HFF-Myc (cell line): Measurements from ENCODE around the gene AVPR2.

Experiments
- DNase-seq: peaks from one replicate; pipeline ENCODE4 v3.0.0-alpha.2; 2011; ENCODE audit warnings: low read depth; ENCODE audit errors: extremely low read depth
- H3K4me3 ChIP-seq: replicated peaks from 2 replicates; pipeline ENCODE4 v1.5.1; 2011; ENCODE audit warnings: low read depth, mild to moderate bottlenecking, control low read depth, low read length
- TF ChIP-seq, protein P1 (sequence below): IDR thresholded peaks from 2 replicates; pipeline ENCODE4 v1.5.1; 2012; ENCODE audit warnings: mild to moderate bottlenecking, low read depth, low read length, control low read depth; ENCODE audit errors: missing control alignments

Gene AVPR2

DNA sequence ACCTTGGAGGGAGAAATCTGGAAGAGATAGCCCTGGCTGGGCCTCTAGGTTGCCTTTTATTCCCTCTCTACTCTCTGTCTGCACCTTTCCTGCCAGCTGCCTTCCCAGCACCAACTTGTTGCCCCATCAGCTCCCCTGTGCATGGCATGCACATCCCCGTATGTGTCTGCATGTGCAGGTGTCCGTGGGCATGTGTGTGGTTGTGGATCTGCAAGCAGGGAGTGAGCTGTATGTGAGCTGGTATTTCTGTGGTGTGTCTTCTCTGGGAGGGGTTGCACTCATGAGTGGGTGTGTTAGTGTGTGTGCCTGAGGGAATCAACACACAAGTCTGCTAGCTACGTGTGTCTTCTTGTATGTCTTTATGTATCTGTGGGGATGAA lies 28.4 kb upstream of the AVPR2 start:
- DNase-seq = no peak
- H3K4me3 ChIP-seq = no peak overlapping the region
- TF ChIP-seq, protein P1, sequence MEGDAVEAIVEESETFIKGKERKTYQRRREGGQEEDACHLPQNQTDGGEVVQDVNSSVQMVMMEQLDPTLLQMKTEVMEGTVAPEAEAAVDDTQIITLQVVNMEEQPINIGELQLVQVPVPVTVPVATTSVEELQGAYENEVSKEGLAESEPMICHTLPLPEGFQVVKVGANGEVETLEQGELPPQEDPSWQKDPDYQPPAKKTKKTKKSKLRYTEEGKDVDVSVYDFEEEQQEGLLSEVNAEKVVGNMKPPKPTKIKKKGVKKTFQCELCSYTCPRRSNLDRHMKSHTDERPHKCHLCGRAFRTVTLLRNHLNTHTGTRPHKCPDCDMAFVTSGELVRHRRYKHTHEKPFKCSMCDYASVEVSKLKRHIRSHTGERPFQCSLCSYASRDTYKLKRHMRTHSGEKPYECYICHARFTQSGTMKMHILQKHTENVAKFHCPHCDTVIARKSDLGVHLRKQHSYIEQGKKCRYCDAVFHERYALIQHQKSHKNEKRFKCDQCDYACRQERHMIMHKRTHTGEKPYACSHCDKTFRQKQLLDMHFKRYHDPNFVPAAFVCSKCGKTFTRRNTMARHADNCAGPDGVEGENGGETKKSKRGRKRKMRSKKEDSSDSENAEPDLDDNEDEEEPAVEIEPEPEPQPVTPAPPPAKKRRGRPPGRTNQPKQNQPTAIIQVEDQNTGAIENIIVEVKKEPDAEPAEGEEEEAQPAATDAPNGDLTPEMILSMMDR = no peak

DNA sequence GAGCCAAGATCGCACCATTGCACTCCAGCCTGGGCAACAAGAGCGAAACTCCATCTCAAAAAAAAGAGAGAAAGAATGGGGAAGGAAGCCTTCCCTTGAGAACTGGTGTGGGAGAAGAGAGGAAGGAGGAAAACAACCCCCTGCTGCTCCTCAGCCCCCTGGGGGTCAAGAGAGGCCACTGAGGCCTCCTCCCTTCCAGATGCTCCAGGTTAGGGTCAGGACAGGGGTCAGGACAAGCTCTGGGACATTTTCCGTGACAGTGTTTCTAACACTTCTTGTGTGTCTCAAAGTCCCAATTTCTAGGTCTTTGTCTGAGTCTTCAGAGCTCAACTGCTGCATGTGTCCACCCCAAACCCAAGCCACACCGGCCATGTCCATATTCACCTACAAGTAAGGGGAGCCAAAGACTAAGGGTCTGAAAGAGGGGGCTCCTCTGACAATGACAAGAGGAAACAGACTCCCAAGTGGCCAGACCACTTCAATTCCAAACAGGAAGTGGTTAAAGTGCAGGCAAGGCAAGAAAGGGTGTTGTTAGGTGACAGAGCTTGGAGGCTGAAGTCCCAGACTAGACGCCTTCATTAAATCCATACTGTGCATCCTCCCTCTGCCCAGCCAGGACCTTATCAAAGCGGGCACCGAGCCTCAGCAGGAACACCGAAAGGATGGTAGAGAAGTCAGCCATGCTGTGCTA lies 26.8 kb upstream of the AVPR2 start:
- no peak overlapping the region for H3K4me3 ChIP-seq
- TF ChIP-seq, protein P1 = no peak
- no peak for DNase-seq

DNA sequence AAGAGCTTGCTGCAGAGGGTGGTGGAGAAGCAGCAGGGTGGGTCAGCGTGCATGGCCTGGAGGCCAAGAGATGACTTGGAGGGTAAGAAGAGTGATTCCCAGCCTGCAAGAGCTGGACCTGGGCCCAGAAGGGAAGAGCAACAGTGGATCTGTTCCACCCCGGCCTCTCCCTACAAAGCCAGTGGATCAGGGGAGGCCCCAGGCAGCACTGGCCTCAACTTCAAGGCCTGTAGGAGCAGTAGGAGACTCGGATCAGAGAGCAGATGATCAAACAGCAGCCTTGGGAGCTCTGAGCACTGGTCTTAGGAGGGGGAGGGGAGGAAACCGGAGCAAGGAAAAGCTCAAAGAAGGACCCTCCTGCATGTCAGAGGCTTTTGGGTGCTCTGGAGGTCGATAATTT lies 26.1 kb upstream of the AVPR2 start:
- no peak overlapping the region for H3K4me3 ChIP-seq
- TF ChIP-seq, protein P1 = no peak
- DNase-seq = no peak

DNA sequence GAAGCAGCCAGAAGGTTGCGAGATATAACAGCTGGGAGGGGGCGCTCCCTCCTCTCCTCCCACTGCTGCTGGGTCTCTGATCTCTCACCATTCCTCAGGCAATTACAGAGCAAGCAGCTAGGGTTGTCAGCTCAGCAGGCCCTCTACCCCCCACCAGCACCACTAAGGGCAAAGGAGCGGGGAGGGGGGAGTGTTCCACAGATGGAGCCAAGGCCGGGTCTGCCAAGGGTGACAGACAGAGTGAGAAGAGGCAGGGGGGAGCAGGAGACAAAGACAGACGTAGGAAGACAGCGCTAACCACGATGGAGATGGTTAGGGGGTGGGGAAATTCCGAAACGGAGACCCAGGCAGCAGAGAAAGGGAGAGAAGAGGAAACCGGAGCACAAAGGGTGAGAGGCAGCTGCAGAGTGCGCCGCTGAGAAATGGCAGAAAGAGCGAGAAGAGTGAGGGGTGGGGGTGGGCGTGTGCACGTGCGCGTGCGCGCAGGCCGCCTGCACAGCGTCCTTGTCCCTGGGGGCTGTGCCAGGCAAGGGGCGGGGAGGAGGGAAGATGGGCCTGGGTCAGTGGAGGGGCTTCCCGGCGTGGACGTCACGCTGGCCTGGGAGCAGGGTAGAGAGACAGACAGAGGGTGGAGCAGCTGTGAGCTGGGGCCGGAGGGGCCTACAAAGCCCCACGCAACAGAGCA lies 25.4 kb upstream of the AVPR2 start:
- no peak for DNase-seq
- H3K4me3 ChIP-seq = no peak overlapping the region
- TF ChIP-seq, protein P1 = no peak

DNA sequence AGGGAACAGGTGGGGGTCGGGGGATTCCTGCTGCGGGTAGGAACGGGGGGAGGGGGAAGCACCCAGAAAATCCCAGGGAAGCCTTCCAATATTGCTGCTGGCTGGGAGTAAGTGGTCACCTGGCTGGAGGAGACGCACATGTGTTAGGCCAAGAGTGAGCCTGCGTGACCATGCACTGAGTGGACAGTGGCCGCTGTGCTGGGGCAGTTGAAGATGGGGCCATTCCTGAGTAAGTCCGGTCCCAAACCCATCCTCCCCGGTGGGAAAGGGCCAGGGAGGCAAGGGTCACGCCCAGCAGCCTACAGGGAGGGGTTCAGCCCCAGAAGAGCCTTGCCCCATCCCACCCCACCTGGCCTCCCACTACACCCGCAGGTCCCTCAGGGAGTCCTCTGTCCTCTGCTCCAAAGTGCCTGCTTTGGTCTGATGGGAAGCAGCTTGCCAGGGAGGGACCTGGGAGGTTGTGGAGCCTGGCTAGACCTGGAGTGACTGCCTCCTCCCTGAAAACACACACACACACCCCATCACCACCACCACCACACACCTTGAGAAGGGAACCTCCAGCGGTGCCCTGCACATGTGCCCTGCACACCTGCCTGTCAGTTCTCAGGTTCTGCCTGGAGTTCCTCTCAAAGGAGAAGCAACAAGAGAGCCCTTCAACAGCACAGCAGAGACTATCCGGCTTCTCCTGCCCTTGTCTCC lies 24.6 kb upstream of the AVPR2 start:
- TF ChIP-seq, protein P1 = no peak
- H3K4me3 ChIP-seq = no peak overlapping the region

DNA sequence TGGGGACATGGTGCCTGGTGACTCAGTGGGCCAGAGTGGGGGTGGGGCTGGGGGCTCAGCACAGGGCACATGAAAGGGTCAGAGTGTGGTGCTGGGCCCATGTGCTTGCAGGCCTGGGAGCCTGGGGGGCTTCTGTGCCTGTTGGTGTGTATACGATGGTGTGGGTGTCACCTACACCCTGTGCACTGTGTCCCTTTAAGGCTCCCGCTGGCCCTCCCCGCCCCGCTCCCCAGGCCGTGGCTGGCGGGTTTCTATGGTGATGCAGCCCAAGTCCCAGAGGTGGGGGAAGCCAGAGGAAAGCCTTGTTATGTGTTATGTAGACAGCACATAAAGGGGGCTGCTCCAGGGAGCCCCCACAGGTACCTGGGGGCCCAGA lies 24.0 kb upstream of the AVPR2 start:
- no peak for DNase-seq
- no peak overlapping the region for H3K4me3 ChIP-seq
- TF ChIP-seq, protein P1 = no peak

More for the DNA sequence above, 24.6 kb upstream of the AVPR2 start:
- DNase-seq = no peak
